ENCODE data around the gene ASCC2. TPM values are rescaled to one million over a fixed set of nuclear protein-coding genes. Genes with fewer than 3 reads are reported as not detected.

The ASCC2 gene
- total and polyA plus RNA-seq, 12 donors: 26.6 to 87.0 (median 33.5) TPM

GRCh38 chr22:29813563-29813962 lies 24.5 kb downstream of the ASCC2 start:
- 82 to 92% methylated on average over 3 of the region's 3 CpGs for WGBS, 2 donors
- H3K9me3 ChIP-seq: no peaks in the 10 kb centered on the region
- DNase-seq (no peak), ATAC-seq (no peak)
- H3K27me3 ChIP-seq: no peaks in the 10 kb centered on the region
- no peak overlapping the region for H3K4me3 ChIP-seq
- TF ChIP-seq CTCF (IDR thresholded peaks at IDR 0.05): no peak
- intact Hi-C loops (cut with DNase I): no loop called here
- peaks cover 4 to 97% (median 38%) of the 10 kb centered on the region in 9 donors for H3K36me3 ChIP-seq
- no peak overlapping the region for H3K27ac ChIP-seq
- peaks cover 8 to 36% (median 23%) of the 10 kb centered on the region in 9 donors for H3K4me1 ChIP-seq

GRCh38 chr22:29813126-29813525 lies 24.9 kb downstream of the ASCC2 start:
- Histone ChIP-seq H3K27ac (no peak overlapping the region), H3K27me3 (no peaks in the 10 kb centered on the region), H3K4me3 (no peak overlapping the region), H3K9me3 (no peaks in the 10 kb centered on the region), H3K4me1 (peaks cover 8 to 35% (median 23%) of the 10 kb centered on the region in 9 donors), H3K36me3 (peaks cover 4 to 100% (median 38%) of the 10 kb centered on the region in 9 donors)
- whole genome bisulfite sequencing, 2 donors: 97% methylated on average over 8 of the region's 8 CpGs
- ATAC-seq (no peak), DNase-seq (no peak)
- no peak for TF ChIP-seq CTCF (IDR thresholded peaks at IDR 0.05)
- intact Hi-C loops (cut with DNase I): no loop called here

DNA sequence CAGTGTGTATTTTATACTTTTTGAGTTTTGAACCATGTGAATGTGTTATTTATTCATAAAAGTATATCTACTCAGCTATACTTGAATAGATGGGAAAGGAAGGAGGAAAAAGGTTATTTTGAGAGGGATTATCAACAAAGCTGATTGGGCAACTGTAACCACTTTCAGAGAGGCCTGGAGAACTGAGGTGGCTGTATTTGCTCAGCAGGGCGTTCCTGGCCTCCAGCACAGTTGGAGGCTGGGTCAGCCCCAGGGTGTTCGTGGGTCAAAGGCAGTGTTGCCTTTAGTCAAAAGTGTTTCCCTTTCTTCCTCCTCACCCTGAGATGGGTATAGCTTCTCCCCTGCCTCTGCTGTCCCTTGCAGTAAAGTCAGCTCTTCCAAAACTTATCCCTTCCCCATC lies 26.7 kb downstream of the ASCC2 start:
- Histone ChIP-seq H3K4me3 (no peak overlapping the region), H3K9me3 (no peaks in the 10 kb centered on the region), H3K27me3 (no peaks in the 10 kb centered on the region), H3K4me1 (peaks cover 0 to 17% (median 9%) of the 10 kb centered on the region in 9 donors), H3K36me3 (peaks cover 5 to 100% (median 55%) of the 10 kb centered on the region in 9 donors), H3K27ac (no peak overlapping the region)
- ATAC-seq: no peak
- no peak for TF ChIP-seq CTCF (IDR thresholded peaks at IDR 0.05)
- DNase-seq: no peak
- intact Hi-C loops (cut with DNase I): no loop called here
- 86 to 88% methylated on average over 2 of the region's 2 CpGs for WGBS, 2 donors

DNA sequence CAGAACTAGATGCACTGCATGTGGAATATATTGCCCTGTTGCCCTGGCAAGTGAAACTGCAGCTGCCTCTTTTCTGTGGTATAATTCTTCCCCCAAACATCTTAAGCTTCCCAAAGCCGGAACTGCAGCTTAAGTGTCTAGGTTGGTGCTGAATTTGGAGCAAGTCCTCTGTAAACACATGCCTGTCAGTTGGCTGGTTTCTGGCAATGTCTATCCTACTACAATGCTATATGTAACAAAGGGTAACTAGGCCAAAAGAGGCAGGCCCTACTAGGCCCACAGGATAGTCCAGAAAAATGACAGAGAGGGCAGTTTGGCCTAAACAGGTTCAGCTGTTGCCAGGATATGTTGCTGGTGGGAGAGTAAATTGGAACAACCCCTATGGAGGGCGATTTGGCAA lies 27.9 kb downstream of the ASCC2 start:
- WGBS, 2 donors: 80 to 91% methylated on average over 2 of the region's 2 CpGs
- H3K27ac ChIP-seq: no peak overlapping the region
- no peaks in the 10 kb centered on the region for H3K27me3 ChIP-seq
- ATAC-seq (no peak), DNase-seq (no peak)
- no peaks in the 10 kb centered on the region for H3K9me3 ChIP-seq
- TF ChIP-seq CTCF (IDR thresholded peaks at IDR 0.05): no peak
- H3K36me3 ChIP-seq: peaks cover 5 to 100% (median 66%) of the 10 kb centered on the region in 9 donors
- intact Hi-C loops (cut with DNase I): no loop called here
- peaks cover 0 to 6% (median 0%) of the 10 kb centered on the region in 9 donors for H3K4me1 ChIP-seq
- no peak overlapping the region for H3K4me3 ChIP-seq

All from heart right ventricle (tissue), 16 donors.